ENCODE measurements around the gene CTPS2.

Gene CTPS2

DNA sequence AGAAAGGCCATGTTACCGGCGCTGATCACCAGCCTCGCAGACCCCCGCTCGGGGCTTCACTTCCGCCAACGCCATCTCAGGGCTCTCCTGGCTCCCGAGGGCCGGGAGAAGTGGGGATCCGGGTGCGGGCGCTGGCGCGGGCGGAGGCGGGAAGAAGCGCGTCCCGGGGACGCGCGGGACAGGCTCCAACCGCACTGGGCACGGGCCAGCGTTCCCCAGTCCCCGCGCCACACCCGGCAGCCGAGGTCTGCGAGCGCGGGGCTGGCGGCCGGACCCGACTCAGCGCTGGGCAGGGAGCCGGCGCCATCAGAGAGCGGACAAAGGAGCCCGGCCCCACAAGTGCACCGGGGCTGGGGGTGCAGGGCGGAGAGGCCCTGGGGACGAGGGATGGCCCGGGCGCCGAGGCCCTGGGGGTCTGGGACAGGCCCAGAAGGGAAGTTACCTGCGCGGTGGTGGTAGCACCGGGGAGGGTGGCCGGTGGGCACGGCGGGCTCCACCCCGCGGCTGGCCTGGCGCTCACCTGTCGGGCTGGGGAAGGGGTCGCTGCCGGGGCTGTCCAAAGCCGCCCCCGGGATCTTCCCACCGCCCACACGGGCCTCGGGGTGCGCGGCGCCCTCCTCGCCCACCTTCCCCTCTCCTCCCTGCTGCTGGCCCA lies 449 bp downstream of the CTPS2 start:
- TF ChIP-seq, protein P1, sequence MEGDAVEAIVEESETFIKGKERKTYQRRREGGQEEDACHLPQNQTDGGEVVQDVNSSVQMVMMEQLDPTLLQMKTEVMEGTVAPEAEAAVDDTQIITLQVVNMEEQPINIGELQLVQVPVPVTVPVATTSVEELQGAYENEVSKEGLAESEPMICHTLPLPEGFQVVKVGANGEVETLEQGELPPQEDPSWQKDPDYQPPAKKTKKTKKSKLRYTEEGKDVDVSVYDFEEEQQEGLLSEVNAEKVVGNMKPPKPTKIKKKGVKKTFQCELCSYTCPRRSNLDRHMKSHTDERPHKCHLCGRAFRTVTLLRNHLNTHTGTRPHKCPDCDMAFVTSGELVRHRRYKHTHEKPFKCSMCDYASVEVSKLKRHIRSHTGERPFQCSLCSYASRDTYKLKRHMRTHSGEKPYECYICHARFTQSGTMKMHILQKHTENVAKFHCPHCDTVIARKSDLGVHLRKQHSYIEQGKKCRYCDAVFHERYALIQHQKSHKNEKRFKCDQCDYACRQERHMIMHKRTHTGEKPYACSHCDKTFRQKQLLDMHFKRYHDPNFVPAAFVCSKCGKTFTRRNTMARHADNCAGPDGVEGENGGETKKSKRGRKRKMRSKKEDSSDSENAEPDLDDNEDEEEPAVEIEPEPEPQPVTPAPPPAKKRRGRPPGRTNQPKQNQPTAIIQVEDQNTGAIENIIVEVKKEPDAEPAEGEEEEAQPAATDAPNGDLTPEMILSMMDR (IDR thresholded peaks at IDR 0.05; ENCODE audit: control insufficient read depth, extremely low read depth, insufficient read depth) = no peak

DNA sequence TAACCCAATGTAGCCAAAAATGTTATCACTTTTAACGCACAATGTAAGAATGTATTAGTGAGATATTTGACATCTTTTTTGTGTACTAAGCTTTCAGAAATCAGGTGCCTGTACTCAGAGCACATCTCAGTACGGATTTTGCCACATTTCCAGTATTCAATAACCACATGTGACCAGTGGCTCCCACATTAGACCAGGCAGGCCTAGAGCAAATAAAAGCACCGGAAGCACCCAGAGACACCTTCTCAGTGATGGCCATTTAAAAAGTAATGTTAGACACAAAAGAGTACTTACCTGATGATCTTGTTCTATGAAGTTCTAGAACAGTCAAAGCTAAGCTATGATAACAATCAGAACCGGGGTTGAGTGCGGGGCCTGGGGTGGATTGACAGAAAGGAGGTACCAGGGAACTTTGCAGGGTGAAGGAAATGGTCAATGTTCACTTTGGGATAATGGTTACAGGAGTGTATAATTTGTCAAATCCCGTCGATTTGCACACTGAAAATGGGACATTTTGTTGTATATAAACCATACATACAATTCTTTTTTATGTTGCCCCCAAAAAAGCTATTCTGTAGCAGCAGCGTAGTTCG lies 1.2 kb downstream of the CTPS2 start:
- TF ChIP-seq, protein P1 (IDR thresholded peaks at IDR 0.05; ENCODE audit: control insufficient read depth, extremely low read depth, insufficient read depth) = no peak
- DNase-seq (ENCODE audit: low read depth) = no peak
- H3K4me3 ChIP-seq (ENCODE audit: low read depth, low read length) = peak overlapping the region; percentile 55

More for the DNA sequence above, 449 bp downstream of the CTPS2 start:
- peak overlapping the region; percentile 55 for H3K4me3 ChIP-seq (ENCODE audit: low read depth, low read length)
- no peak for DNase-seq (ENCODE audit: low read depth)

DNA sequence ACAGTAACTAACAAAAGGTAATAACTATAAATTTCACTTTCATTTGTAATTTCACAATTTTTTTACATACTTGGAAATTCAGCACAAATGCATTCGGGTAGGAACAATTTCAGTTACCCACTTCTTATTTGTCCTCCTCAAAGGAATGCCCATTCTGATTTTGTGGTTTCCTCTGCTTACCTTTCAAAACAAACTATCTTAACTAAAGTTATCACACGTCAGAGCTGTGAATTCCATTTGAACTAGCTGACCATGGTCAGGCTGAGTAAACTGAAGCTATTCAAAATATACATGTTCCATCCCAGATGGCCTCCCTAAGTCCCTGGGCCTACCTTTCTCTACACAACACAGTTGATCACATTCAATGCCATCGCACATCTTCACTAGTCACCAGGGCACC lies 4.5 kb downstream of the CTPS2 start:
- TF ChIP-seq, protein P1 (IDR thresholded peaks at IDR 0.05; ENCODE audit: control insufficient read depth, extremely low read depth, insufficient read depth) = no peak
- DNase-seq (ENCODE audit: low read depth) = no peak
- H3K4me3 ChIP-seq (ENCODE audit: low read depth, low read length) = no peak overlapping the region

- TF ChIP-seq, protein P1 (IDR thresholded peaks at IDR 0.05; ENCODE audit: control insufficient read depth, extremely low read depth, insufficient read depth) = no peak
- no peak overlapping the region for H3K4me3 ChIP-seq (ENCODE audit: low read depth, low read length)
- DNase-seq (ENCODE audit: low read depth) = no peak
Observed at GRCh38 chrX:16705370-16705769, 7.1 kb downstream of the CTPS2 start.

DNA sequence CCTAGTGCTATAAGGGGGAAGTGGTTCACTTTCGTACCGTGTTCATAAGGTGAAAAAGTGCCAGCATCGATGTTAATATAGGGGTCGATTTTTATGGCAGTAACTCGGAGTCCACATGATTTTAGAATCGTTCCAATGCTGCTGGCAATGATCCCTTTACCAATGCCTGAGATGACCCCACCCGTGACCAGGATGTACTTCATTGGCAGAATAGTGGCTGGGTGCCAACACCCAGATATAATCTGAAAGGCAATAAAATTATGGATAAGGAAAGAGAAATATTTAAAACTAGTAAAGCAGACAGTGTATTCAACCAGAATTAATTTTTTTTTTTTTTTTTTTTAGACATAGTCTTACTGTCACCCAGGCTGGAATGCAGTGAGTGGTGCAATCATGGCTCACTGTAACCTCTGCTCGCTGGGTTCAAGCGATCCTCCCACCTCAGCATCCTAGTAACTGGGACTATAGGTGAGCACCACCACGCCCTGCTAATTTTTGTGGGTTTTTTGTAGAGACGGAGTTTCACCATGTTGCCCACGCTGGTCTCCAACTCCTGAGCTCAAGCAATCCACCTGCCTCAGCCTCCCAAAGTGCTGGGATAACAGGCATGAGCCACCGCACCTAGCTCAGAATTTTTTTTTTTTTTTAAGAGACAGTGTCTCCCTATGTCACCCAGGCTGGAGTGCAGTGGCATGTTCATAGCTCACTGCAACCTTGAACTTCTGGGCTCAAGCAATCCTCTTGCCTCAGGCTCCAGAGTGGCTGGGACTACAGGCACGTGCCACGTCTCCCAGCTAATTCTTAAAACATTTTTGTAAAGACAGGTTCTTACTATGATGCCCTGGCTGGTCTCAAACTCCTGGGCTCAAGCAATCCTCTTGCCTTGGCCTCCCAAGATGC lies 9.5 kb downstream of the CTPS2 start:
- no peak overlapping the region for H3K4me3 ChIP-seq (ENCODE audit: low read depth, low read length)
- TF ChIP-seq, protein P1 (IDR thresholded peaks at IDR 0.05; ENCODE audit: control insufficient read depth, extremely low read depth, insufficient read depth) = no peak
- DNase-seq (ENCODE audit: low read depth) = no peak

- TF ChIP-seq, protein P1 (IDR thresholded peaks at IDR 0.05; ENCODE audit: control insufficient read depth, extremely low read depth, insufficient read depth) = no peak
- DNase-seq (ENCODE audit: low read depth) = no peak
- no peak overlapping the region for H3K4me3 ChIP-seq (ENCODE audit: low read depth, low read length)
Observed at GRCh38 chrX:16700734-16701133, 11.7 kb downstream of the CTPS2 start.
